HCT116 (cell line): ENCODE data around the gene TTC21B. TPM values are rescaled to one million over a fixed set of nuclear protein-coding genes. Genes with fewer than 3 reads are reported as not detected.

ENCODE experiments used
- ATAC-seq: fragments of 200-7000 bp; cut with Tn5 transposase; 2 replicates; pipeline ENCODE4 v1.9.1; 2020; ENCODE audit warnings: mild to moderate bottlenecking, moderate library complexity
- BruUV-seq: library from RNA; stranded (reverse); fragments of 400-500 nt; replicated peaks from 2 replicates; lab custom pipeline; 2021; lab: Mats Ljungman, UMichigan
- CTCF ChIA-PET: fragments of 300-600 bp; sonication (Branson Sonifier 250); formaldehyde crosslinking; loops from one replicate; lab custom pipeline; 2021; ENCODE audit warnings: antibody characterized with exemption; lab: Charles Lee
- POLR2A ChIA-PET: fragments of 300-600, 350-600 bp; sonication (Branson Sonifier 250); formaldehyde crosslinking; loops from one replicate; lab custom pipeline; 2021; ENCODE audit warnings: antibody characterized with exemption; lab: Charles Lee
- RAD21 ChIA-PET, 2 experiments: fragments of 300-600 bp; sonication (Branson Sonifier 250); formaldehyde crosslinking; loops; one replicate each; lab custom pipeline; 2023; ENCODE audit warnings: low total read pairs in 2 of 2; ENCODE audit not compliant: uncharacterized antibody in 2 of 2, unreplicated experiment in 2 of 2, low non-redundant PET in 1 of 2; lab: Charles Lee
- DNase-seq: peaks from one replicate; pipeline ENCODE4 v3.0.0-alpha.2; 2010; ENCODE audit warnings: low read depth, low spot score
- H2AFZ ChIP-seq: fragments of 200-600 bp; shearing (Covaris generic), sonication (generic); 2 replicates; pipeline ENCODE4 v1.6.1; 2017; ENCODE audit warnings: low read depth, mixed run types, mixed read lengths, antibody characterized with exemption, low read length; ENCODE audit not compliant: poor library complexity, severe bottlenecking
- H3K27ac ChIP-seq: 2 replicates; pipeline ENCODE4 v1.5.1; 2012; ENCODE audit warnings: low read depth, low read length
- H3K27me3 ChIP-seq: fragments of 200-600 bp; sonication (generic); 2 replicates; pipeline ENCODE4 v1.6.1; 2016; ENCODE audit warnings: mixed run types, low read length, mixed read lengths; ENCODE audit not compliant: insufficient read depth
- H3K36me3 ChIP-seq, 2 experiments: fragments of 200-500 bp in 1 of 2; fragments of 200-600 bp in 1 of 2; sonication (Bioruptor generic) in 1 of 2; sonication (generic) in 1 of 2; 2 replicates each; pipeline versions ENCODE4 v1.5.1 to v1.6.1; 2014 to 2016; ENCODE audit warnings: low read length in 2 of 2, inconsistent platforms in 1 of 2, mixed read lengths in 1 of 2, mixed run types in 1 of 2; ENCODE audit not compliant: insufficient read depth in 2 of 2, control insufficient read depth in 1 of 2
- H3K4me1 ChIP-seq, 2 experiments: fragments of 200-600 bp in 1 of 2; sonication (generic) in 1 of 2; 2 replicates each; pipeline versions ENCODE4 v1.5.1 to v1.6.1; 2012 to 2017; ENCODE audit warnings: low read length in 2 of 2, inconsistent platforms in 1 of 2, mild to moderate bottlenecking in 1 of 2, mixed read lengths in 1 of 2, mixed run types in 1 of 2, moderate library complexity in 1 of 2; ENCODE audit not compliant: insufficient read depth in 2 of 2, control insufficient read depth in 1 of 2
- H3K4me2 ChIP-seq: fragments of 200-600 bp; sonication (generic); 2 replicates; pipeline ENCODE4 v1.6.1; 2017; ENCODE audit warnings: mixed run types, low read length, mixed read lengths
- H3K4me3 ChIP-seq, 2 experiments: fragments of 200-600 bp in 1 of 2; sonication (generic) in 1 of 2; replicated peaks in 1 of 2; 2 replicates each; pipeline ENCODE4 v1.5.1; 2011 to 2016; ENCODE audit warnings: low read length in 2 of 2, control low read depth in 1 of 2, low read depth in 1 of 2, mild to moderate bottlenecking in 1 of 2, mixed read lengths in 1 of 2, mixed run types in 1 of 2
- H3K79me2 ChIP-seq: fragments of 200-600 bp; sonication (generic); 2 replicates; pipeline ENCODE4 v1.6.1; 2017; ENCODE audit warnings: mild to moderate bottlenecking, mixed run types, low read length, moderate library complexity, mixed read lengths; ENCODE audit not compliant: insufficient read depth
- H3K9ac ChIP-seq: fragments of 200-600 bp; sonication (generic); 2 replicates; pipeline ENCODE4 v1.6.1; 2016; ENCODE audit warnings: low read length, mixed read lengths
- H3K9me2 ChIP-seq: fragments of 200-600 bp; sonication (generic), shearing (Covaris generic); 2 replicates; pipeline ENCODE4 v1.6.1; 2017; ENCODE audit warnings: mixed run types, mild to moderate bottlenecking, moderate library complexity; ENCODE audit not compliant: insufficient read depth
- H3K9me3 ChIP-seq, 2 experiments: fragments of 200-500 bp in 1 of 2; fragments of 200-600 bp in 1 of 2; sonication (Bioruptor generic) in 1 of 2; sonication (generic) in 1 of 2; 2 replicates each; pipeline ENCODE4 v1.6.1; 2014 to 2017; ENCODE audit warnings: low read length in 2 of 2, mixed read lengths in 2 of 2, inconsistent platforms in 1 of 2, low read depth in 1 of 2, mild to moderate bottlenecking in 1 of 2, mixed run types in 1 of 2, moderate library complexity in 1 of 2; ENCODE audit not compliant: control insufficient read depth in 1 of 2, insufficient read depth in 1 of 2
- H4K20me1 ChIP-seq: fragments of 200-600 bp; sonication (generic), shearing (Covaris generic); 2 replicates; pipeline ENCODE4 v1.6.1; 2017; ENCODE audit warnings: mixed run types, mild to moderate bottlenecking, moderate library complexity; ENCODE audit not compliant: insufficient read depth
- EZH2phosphoT487 ChIP-seq: fragments of 200-600 bp; IDR thresholded peaks from 2 replicates; pipeline ENCODE4 v1.6.1; 2018; ENCODE audit warnings: antibody characterized with exemption, borderline replicate concordance
- FOSL1 ChIP-seq: IDR thresholded peaks from 2 replicates; pipeline ENCODE4 v1.6.1; 2012; ENCODE audit warnings: low read depth
- POLR2AphosphoS5 ChIP-seq: IDR thresholded peaks from 2 replicates; pipeline ENCODE4 v1.6.1; 2011; ENCODE audit warnings: mild to moderate bottlenecking, low read depth, low read length, moderate library complexity
- RAD21 ChIP-seq: IDR thresholded peaks from 2 replicates; pipeline ENCODE4 v1.6.1; 2012; ENCODE audit warnings: low read depth, mild to moderate bottlenecking
- REST ChIP-seq: IDR thresholded peaks from 2 replicates; pipeline ENCODE4 v1.6.1; 2012; ENCODE audit warnings: low read depth
- SP1 ChIP-seq: IDR thresholded peaks from 2 replicates; pipeline ENCODE4 v1.6.1; 2012; ENCODE audit warnings: low read depth
- TCF7L2 ChIP-seq: IDR thresholded peaks from 2 replicates; pipeline ENCODE4 v1.7.0; 2011; ENCODE audit warnings: borderline replicate concordance, inconsistent platforms; ENCODE audit not compliant: insufficient read depth, insufficient read length; ENCODE audit errors: extremely low read depth
- YY1 ChIP-seq: IDR thresholded peaks from 2 replicates; pipeline ENCODE4 v1.6.1; 2011; ENCODE audit warnings: low read length, low read depth, moderate library complexity, mild to moderate bottlenecking; ENCODE audit not compliant: insufficient replicate concordance; ENCODE audit errors: extremely low read depth
- ZNF274 ChIP-seq: fragments of 200-500 bp; sonication (Bioruptor generic); IDR thresholded peaks from 2 replicates; pipeline ENCODE4 v1.6.1; 2014; ENCODE audit warnings: mild to moderate bottlenecking, low read depth, low read length, inconsistent platforms
- intact Hi-C: fragments of 100-400 bp; cut with micrococcal nuclease; formaldehyde crosslinking; loops from 2 replicates; pipeline ENCODE4 v1.10.0; 2022
- total RNA-seq: library from RNA; stranded (reverse); gene quantifications from one replicate; pipeline ENCODE4 v1.2.1, GENCODE V29; 2021; ENCODE audit not compliant: unreplicated experiment

TTC21B gene
- total RNA-seq, 1 experiment from 2014 or later = 12.2 TPM

GRCh38 chr2:165970663-165971062, 17.1 kb upstream of the TTC21B start:
- ATAC-seq (no peak), DNase-seq (no peak)
- Histone ChIP-seq H3K9me2 (no peaks in the 10 kb centered on the region), H3K4me3 (no peak overlapping the region), H2AFZ (no peak overlapping the region), H3K36me3 (no peaks in the 10 kb centered on the region), H4K20me1 (no peaks in the 10 kb centered on the region), H3K9me3 (no peaks in the 10 kb centered on the region), H3K27me3 (peaks cover 18% of the 10 kb centered on the region; the same call in 1 of the 2 replicates), H3K27ac (no peak overlapping the region), H3K4me2 (no peak overlapping the region), H3K4me1 (no peaks in the 10 kb centered on the region), H3K79me2 (no peaks in the 10 kb centered on the region), H3K9ac (no peak overlapping the region)
- ChIA-PET CTCF (no interaction called here), POLR2A (no interaction called here), RAD21 (no interaction called here)
- intact Hi-C loops = no loop called here
- no TSS peak for BruUV-seq
- no peak for TF ChIP-seq FOSL1
- TF ChIP-seq EZH2phosphoT487 = no peak
- no peak for TF ChIP-seq YY1
- no peak for TF ChIP-seq SP1
- TF ChIP-seq ZNF274 = no peak
- TF ChIP-seq REST = no peak
- TF ChIP-seq TCF7L2 = no peak
- no peak for TF ChIP-seq POLR2AphosphoS5
- peak; percentile 36; the same call in 1 of the 2 replicates for TF ChIP-seq RAD21
